Inflammatory macrophage treated with lipopolysaccharide for 4 hours (primary cell): ENCODE measurements around the gene TMEM54.

Experiments used
- DNase-seq: peaks from one replicate; pipeline ENCODE4 v3.0.0-alpha.2; 2020

The TMEM54 gene

GRCh38 chr1:32893198-32894018 is 7.8 kb downstream of the TMEM54 start:
- DNase-seq = no peak

- DNase-seq = peak; percentile 43
These were observed 8.6 kb downstream of the TMEM54 start for GRCh38 chr1:32892368-32893197.

GRCh38 chr1:32891630-32892029 is 9.6 kb downstream of the TMEM54 start:
- no peak for DNase-seq

GRCh38 chr1:32891241-32891570 is 10.0 kb downstream of the TMEM54 start:
- no peak for DNase-seq

- no peak for DNase-seq
These were observed 10.5 kb downstream of the TMEM54 start for GRCh38 chr1:32890516-32891240.

GRCh38 chr1:32889731-32890278 is 11.4 kb downstream of the TMEM54 start:
- DNase-seq = no peak

GRCh38 chr1:32888677-32889420 is 12.3 kb downstream of the TMEM54 start:
- no peak for DNase-seq

GRCh38 chr1:32888134-32888533 is 13.1 kb downstream of the TMEM54 start:
- no peak for DNase-seq

- no peak for DNase-seq
These were observed 13.6 kb downstream of the TMEM54 start for GRCh38 chr1:32887623-32888022.

GRCh38 chr1:32886828-32887414 is 14.3 kb downstream of the TMEM54 start:
- DNase-seq = no peak

GRCh38 chr1:32886004-32886827 is 15.0 kb downstream of the TMEM54 start, which contains the start of gene HPCA:
HPCA (plus strand) TSS chr1:32886491; CDS start chr1:32888899, 2,408 bp downstream.
- DNase-seq = peak; percentile 26

GRCh38 chr1:32885676-32886003 is 15.5 kb downstream of the TMEM54 start:
- no peak for DNase-seq

GRCh38 chr1:32884726-32885125 is 16.5 kb downstream of the TMEM54 start:
- no peak for DNase-seq

GRCh38 chr1:32884032-32884372 is 17.2 kb downstream of the TMEM54 start:
- DNase-seq = no peak

- DNase-seq = no peak
These were observed 17.7 kb downstream of the TMEM54 start for GRCh38 chr1:32883338-32884031.

- DNase-seq = no peak
These were observed 19.0 kb downstream of the TMEM54 start for GRCh38 chr1:32881871-32882850.

GRCh38 chr1:32881291-32881690 is 19.9 kb downstream of the TMEM54 start:
- no peak for DNase-seq

GRCh38 chr1:32878637-32879041 is 22.6 kb downstream of the TMEM54 start:
- no peak for DNase-seq

- no peak for DNase-seq
These were observed 23.0 kb downstream of the TMEM54 start for GRCh38 chr1:32878183-32878582.
